ENCODE data around the gene HBA1.

DNA sequence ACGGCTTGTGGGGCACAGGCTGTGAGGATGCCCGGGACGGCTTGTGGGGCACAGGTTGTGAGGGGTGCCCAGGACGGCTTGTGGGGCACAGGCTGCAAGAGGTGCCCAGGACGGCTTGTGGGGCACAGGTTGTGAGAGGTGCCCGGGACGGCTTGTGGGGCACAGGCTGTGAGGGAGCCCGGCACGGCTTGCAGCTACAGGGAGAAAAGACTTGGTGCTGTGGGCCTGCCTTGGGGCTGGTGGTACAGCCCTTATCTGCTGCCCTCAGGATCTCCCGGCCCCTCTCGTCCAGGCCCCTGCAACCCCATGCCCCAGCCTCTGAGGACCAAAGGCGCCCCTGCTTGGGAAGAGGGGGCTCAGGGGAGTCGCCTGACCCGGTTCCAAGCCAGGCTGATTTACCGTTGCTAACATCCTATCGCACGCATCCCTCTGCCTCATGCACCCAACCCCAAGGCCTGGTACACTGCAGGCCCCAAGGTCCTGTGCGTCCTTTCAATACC lies 15.7 kb upstream of the HBA1 start:
- TF ChIP-seq POLR2A (IDR thresholded peaks at IDR 0.05) (no peak), POLR2AphosphoS5 (IDR thresholded peaks at IDR 0.05) (no peak)
- TF ChIP-seq, protein P1, sequence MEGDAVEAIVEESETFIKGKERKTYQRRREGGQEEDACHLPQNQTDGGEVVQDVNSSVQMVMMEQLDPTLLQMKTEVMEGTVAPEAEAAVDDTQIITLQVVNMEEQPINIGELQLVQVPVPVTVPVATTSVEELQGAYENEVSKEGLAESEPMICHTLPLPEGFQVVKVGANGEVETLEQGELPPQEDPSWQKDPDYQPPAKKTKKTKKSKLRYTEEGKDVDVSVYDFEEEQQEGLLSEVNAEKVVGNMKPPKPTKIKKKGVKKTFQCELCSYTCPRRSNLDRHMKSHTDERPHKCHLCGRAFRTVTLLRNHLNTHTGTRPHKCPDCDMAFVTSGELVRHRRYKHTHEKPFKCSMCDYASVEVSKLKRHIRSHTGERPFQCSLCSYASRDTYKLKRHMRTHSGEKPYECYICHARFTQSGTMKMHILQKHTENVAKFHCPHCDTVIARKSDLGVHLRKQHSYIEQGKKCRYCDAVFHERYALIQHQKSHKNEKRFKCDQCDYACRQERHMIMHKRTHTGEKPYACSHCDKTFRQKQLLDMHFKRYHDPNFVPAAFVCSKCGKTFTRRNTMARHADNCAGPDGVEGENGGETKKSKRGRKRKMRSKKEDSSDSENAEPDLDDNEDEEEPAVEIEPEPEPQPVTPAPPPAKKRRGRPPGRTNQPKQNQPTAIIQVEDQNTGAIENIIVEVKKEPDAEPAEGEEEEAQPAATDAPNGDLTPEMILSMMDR (IDR thresholded peaks at IDR 0.05 in 8 of 11, conservative IDR thresholded peaks at IDR 0.05 in 3 of 11), result no peak

Data from spleen (tissue), 7 donors.